GM23248 (cell line): ENCODE data around the gene MED29. TPM values are rescaled to one million over a fixed set of nuclear protein-coding genes. Genes with fewer than 3 reads are reported as not detected.

Experiments
- DNase-seq: peaks from one replicate; pipeline ENCODE4 v3.0.0-alpha.2; 2015
- H2AFZ ChIP-seq: fragments of 200-600 bp; sonication (generic); 2 replicates; pipeline ENCODE4 v1.6.1; 2016; ENCODE audit warnings: antibody characterized with exemption
- H3F3A ChIP-seq: fragments of 200-600 bp; sonication (generic); 2 replicates; pipeline ENCODE4 v1.6.1; 2016; ENCODE audit warnings: mild to moderate bottlenecking, antibody characterized with exemption, mixed run types; ENCODE audit not compliant: insufficient read depth
- H3K27ac ChIP-seq: fragments of 200-600 bp; sonication (generic); 2 replicates; pipeline ENCODE4 v1.5.1; 2016; ENCODE audit warnings: mild to moderate bottlenecking
- H3K27me3 ChIP-seq: fragments of 200-600 bp; sonication (generic); replicated peaks from 2 replicates; pipeline ENCODE4 v1.6.1; 2016; ENCODE audit warnings: mild to moderate bottlenecking; ENCODE audit not compliant: insufficient read depth
- H3K36me3 ChIP-seq: fragments of 200-600 bp; sonication (generic); 2 replicates; pipeline ENCODE4 v1.6.1; 2016; ENCODE audit warnings: low read depth, mild to moderate bottlenecking
- H3K4me1 ChIP-seq: fragments of 200-600 bp; sonication (generic); 2 replicates; pipeline ENCODE4 v1.6.1; 2016; ENCODE audit warnings: mild to moderate bottlenecking; ENCODE audit not compliant: insufficient read depth
- H3K4me2 ChIP-seq: fragments of 200-600 bp; sonication (generic); one replicate; pipeline ENCODE4 v1.6.1; 2016; ENCODE audit warnings: mild to moderate bottlenecking; ENCODE audit not compliant: unreplicated experiment
- H3K4me3 ChIP-seq: fragments of 200-600 bp; sonication (generic); 2 replicates; pipeline ENCODE4 v1.5.1; 2016; ENCODE audit warnings: mild to moderate bottlenecking
- H3K79me2 ChIP-seq: fragments of 200-600 bp; sonication (generic); 2 replicates; pipeline ENCODE4 v1.6.1; 2016; ENCODE audit warnings: mild to moderate bottlenecking; ENCODE audit not compliant: insufficient read depth
- H3K9ac ChIP-seq: fragments of 200-600 bp; sonication (generic); 2 replicates; pipeline ENCODE4 v1.6.1; 2016; ENCODE audit warnings: mild to moderate bottlenecking
- H3K9me2 ChIP-seq: fragments of 200-600 bp; sonication (generic); 2 replicates; pipeline ENCODE4 v1.6.1; 2016; ENCODE audit warnings: mixed run types, mild to moderate bottlenecking, moderate library complexity; ENCODE audit not compliant: insufficient read depth
- H3K9me3 ChIP-seq: fragments of 200-600 bp; sonication (generic); one replicate; pipeline ENCODE4 v1.6.1; 2017; ENCODE audit warnings: low read depth
- H4K20me1 ChIP-seq: fragments of 200-600 bp; sonication (generic); 2 replicates; pipeline ENCODE4 v1.6.0; 2016; ENCODE audit not compliant: insufficient read depth
- EZH2 ChIP-seq: fragments of 200-600 bp; sonication (generic); IDR thresholded peaks from 2 replicates; pipeline ENCODE4 v1.6.1; 2018; ENCODE audit warnings: antibody characterized with exemption, mild to moderate bottlenecking; ENCODE audit not compliant: insufficient read depth, poor library complexity, severe bottlenecking
- EZH2phosphoT487 ChIP-seq: fragments of 200-600 bp; sonication (generic); IDR thresholded peaks from 2 replicates; pipeline ENCODE4 v1.6.1; 2018; ENCODE audit warnings: antibody characterized with exemption, moderate library complexity, mild to moderate bottlenecking, low read depth; ENCODE audit not compliant: insufficient read depth
- WGBS, 2 experiments: methylation state at CpG; one replicate each; pipeline ENCODE4 v1.1.6; 2015 to 2017; ENCODE audit warnings: low lambda C conversion rate in 2 of 2, low coverage in 1 of 2; ENCODE audit errors: missing lambda C conversion rate in 2 of 2; 5-methylcytosine and 5-hydroxymethylcytosine counted together
- in situ Hi-C: fragments of 300-500 bp; cut with MboI; formaldehyde crosslinking; loops from 2 replicates; pipeline ENCODE4 v1.15.0; 2020
- polyA plus RNA-seq: library from polyadenylated mRNA; unstranded; fragments of >200 nt; fragmentation: Nextera tagmentation; extraction: Ambion mirVana; gene quantifications from 2 replicates; pipeline ENCODE4 v1.2.1, GENCODE V29; 2016
- total RNA-seq: library from RNA; depleted of rRNA; stranded (reverse); fragments of >200 nt; shearing (Covaris generic); gene quantifications from 2 replicates; pipeline ENCODE4 v1.2.3, GENCODE V29; 2014

MED29 gene
- total and polyA plus RNA-seq, 2 experiments from 2014 or later = 27.7 to 39.2 TPM

DNA sequence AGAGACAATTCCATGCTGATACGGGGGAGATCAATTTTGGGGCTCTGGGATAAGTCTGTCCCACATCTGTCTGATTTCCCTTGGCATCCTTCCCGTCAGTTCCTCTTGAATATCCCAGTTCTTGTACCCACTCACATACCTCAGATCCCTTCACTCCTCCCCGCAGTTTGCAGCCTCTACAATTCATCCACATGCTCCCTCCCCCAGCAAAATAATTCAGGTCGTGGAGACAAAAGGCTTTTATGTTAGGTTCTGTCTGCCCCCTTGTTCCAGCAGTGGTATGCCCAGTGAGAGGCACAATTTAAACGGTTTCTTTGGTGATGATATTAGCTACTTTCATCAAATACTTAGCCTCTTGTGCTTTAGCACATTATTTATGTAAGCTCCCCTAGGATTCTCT is 35.0 kb downstream of the MED29 start:
- no peak for DNase-seq
- H3K9me2 ChIP-seq = no peaks in the 10 kb centered on the region
- H3K36me3 ChIP-seq = no peaks in the 10 kb centered on the region
- H3K4me1 ChIP-seq = peaks cover 17% of the 10 kb centered on the region
- H3K4me3 ChIP-seq = no peak overlapping the region
- H3K27me3 ChIP-seq = no peaks in the 10 kb centered on the region
- no peaks in the 10 kb centered on the region for H4K20me1 ChIP-seq
- in situ Hi-C loops = no loop called here
- no peak overlapping the region for H3K9ac ChIP-seq
- H3F3A ChIP-seq = peaks cover 56% of the 10 kb centered on the region
- no peak overlapping the region for H3K4me2 ChIP-seq
- H3K9me3 ChIP-seq = no peaks in the 10 kb centered on the region
- H3K79me2 ChIP-seq = no peaks in the 10 kb centered on the region
- no peak overlapping the region for H2AFZ ChIP-seq
- H3K27ac ChIP-seq = no peak overlapping the region
- TF ChIP-seq EZH2phosphoT487 = no peak
- no peak for TF ChIP-seq EZH2
- WGBS, 2 experiments = 35% methylated on average over 5 of the region's 5 CpGs

DNA sequence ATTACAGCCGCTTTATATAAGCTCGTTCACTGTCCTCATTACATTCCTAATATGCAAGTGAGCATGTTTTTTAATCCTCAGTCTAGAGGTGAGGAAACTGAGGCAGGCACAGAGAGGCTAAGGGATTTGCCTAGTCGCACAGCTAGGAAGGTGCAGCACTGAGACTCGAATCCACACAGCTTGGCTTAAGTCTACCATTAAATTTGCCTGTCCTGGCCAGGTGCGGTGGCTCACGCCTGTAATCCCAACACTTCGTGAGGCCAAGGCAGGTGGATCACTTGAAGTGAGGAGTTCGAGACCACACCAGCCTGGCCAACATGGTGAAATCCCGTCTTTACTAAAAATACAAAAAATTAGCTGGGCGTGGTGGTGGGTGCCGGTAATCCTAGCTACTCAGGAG is 36.5 kb downstream of the MED29 start:
- Histone ChIP-seq H3K36me3 (peaks cover 5% of the 10 kb centered on the region; the same call in 1 of the 2 replicates), H3F3A (peaks cover 68% of the 10 kb centered on the region), H3K79me2 (no peaks in the 10 kb centered on the region), H3K4me1 (peaks cover 17% of the 10 kb centered on the region), H3K4me2 (no peak overlapping the region), H2AFZ (no peak overlapping the region), H3K27me3 (no peaks in the 10 kb centered on the region), H3K9me3 (no peaks in the 10 kb centered on the region), H3K4me3 (no peak overlapping the region), H4K20me1 (no peaks in the 10 kb centered on the region), H3K9ac (no peak overlapping the region), H3K27ac (peak overlapping the region; percentile 88), H3K9me2 (no peaks in the 10 kb centered on the region)
- in situ Hi-C loops = no loop called here
- WGBS, 2 experiments = 76% methylated on average over 11 of the region's 11 CpGs
- TF ChIP-seq EZH2 (no peak), EZH2phosphoT487 (no peak)
- no peak for DNase-seq

DNA sequence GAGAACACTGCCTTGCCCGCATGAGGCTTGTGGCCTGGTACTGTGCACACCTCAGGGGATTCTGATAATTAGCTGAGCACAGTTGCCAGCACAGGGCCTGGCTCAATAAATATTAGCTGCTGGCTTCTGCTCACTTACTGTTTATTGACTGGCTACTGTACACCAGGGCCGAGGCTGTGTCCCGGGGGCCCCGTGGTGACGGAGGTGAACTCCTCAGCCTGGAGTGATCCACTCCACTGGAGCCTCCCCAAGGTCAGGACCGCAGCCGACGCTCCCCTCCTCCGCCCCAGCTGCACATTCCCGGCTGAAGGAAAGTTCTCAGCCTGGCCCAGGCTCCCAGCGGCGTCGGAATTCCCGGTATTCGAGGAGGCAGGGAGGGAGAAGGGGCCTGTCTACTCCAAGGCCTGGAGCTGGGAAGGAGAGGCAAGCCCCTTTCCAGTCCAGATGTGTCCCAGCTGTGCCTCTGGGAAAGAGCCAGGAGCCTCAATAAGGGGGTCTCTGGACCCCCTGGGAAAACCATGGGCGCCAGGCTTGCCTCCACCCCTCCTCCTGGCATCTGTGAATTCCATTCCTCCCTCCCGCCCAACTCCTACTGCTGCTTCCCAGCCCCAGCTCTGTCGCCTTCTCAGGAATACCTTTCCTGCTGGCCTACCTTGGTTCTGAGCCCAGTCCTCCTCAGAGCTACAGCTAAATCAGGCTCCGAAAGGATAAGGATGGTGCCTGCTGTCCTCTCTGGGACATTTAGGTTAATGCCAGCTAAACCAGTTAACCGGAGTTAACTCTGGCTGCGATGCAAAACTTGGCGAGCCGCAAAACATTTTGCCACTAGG is 37.3 kb downstream of the MED29 start:
- Histone ChIP-seq H3K4me1 (peaks cover 17% of the 10 kb centered on the region), H3K79me2 (peaks cover 7% of the 10 kb centered on the region), H3K27ac (peak overlapping the region; percentile 88), H4K20me1 (no peaks in the 10 kb centered on the region), H3K27me3 (no peaks in the 10 kb centered on the region), H3K4me2 (peak overlapping the region; percentile 71), H3K9ac (peak overlapping the region; percentile 66), H2AFZ (peak overlapping the region; percentile 66), H3K36me3 (peaks cover 13% of the 10 kb centered on the region), H3K4me3 (peak overlapping the region; percentile 28; the same call in 1 of the 2 replicates), H3K9me3 (no peaks in the 10 kb centered on the region), H3F3A (peaks cover 75% of the 10 kb centered on the region), H3K9me2 (no peaks in the 10 kb centered on the region)
- peak; percentile 85 for DNase-seq
- TF ChIP-seq EZH2phosphoT487 = no peak
- no peak for TF ChIP-seq EZH2
- 3 to 8% methylated on average over 21 to 23 of the region's 23 CpGs for WGBS, 2 experiments
- in situ Hi-C loops = no loop called here

DNA sequence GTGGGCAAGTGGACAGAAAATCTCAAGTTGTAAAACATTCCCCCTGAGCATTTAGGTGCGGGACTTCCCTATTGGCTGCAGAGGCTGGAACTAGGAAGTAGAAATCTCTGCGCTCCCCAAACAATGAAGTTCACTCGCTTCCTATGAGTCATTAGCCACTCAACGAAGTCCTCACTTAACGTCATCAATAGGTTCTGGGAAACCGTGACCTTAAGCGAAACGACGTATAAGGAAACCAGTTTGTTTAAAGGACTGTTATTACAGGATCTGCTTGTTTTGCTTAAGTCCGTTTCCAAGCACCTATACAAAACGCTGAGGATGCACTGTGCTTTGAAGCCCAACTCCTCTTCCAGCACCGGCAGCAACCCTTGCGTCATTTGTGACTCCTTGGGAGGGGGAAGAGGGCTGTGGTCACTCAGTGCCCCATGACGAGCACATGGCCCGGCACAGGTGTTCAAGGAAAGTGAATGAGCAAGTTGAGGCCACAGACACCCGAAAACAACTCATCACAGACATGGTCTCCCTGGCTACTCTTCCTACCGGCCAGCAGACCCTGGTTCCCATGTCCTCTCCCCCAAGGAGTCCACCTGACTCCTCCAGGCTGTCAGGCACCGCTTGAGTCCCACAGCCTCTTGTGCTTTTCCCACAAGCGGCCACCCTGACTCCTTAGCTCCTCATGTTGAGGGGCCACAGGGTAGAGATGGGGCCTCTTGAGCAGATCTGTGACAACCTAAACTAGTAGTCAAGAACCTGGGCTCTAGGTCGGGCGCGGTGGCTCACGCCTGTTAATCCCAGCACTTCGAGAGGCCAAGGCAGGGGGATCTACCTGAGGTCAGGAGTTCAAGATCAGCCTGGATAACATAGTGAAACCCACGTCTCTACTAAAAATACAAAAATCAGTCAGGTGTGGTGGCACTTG is 39.8 kb downstream of the MED29 start:
- Histone ChIP-seq H3K79me2 (peaks cover 30% of the 10 kb centered on the region), H3K36me3 (peaks cover 26% of the 10 kb centered on the region), H3K27me3 (no peaks in the 10 kb centered on the region), H3K4me3 (no peak overlapping the region), H3F3A (peaks cover 83% of the 10 kb centered on the region), H3K9me3 (no peaks in the 10 kb centered on the region), H2AFZ (no peak overlapping the region), H4K20me1 (no peaks in the 10 kb centered on the region), H3K4me1 (peaks cover 29% of the 10 kb centered on the region), H3K27ac (no peak overlapping the region), H3K4me2 (no peak overlapping the region), H3K9ac (no peak overlapping the region), H3K9me2 (no peaks in the 10 kb centered on the region)
- DNase-seq = peak; percentile 52
- 78 to 82% methylated on average over 25 of the region's 25 CpGs for WGBS, 2 experiments
- TF ChIP-seq EZH2phosphoT487 (no peak), EZH2 (no peak)
- in situ Hi-C loops = no loop called here
